ENCODE measurements around the gene PRL. TPM values are rescaled to one million over a fixed set of nuclear protein-coding genes. Genes with fewer than 3 reads are reported as not detected.

PRL gene
- total and polyA plus RNA-seq, 2 of the 8 experiments (the other 6 are each of a cell fraction or from before 2014, with no cell fraction given): not detected

DNA sequence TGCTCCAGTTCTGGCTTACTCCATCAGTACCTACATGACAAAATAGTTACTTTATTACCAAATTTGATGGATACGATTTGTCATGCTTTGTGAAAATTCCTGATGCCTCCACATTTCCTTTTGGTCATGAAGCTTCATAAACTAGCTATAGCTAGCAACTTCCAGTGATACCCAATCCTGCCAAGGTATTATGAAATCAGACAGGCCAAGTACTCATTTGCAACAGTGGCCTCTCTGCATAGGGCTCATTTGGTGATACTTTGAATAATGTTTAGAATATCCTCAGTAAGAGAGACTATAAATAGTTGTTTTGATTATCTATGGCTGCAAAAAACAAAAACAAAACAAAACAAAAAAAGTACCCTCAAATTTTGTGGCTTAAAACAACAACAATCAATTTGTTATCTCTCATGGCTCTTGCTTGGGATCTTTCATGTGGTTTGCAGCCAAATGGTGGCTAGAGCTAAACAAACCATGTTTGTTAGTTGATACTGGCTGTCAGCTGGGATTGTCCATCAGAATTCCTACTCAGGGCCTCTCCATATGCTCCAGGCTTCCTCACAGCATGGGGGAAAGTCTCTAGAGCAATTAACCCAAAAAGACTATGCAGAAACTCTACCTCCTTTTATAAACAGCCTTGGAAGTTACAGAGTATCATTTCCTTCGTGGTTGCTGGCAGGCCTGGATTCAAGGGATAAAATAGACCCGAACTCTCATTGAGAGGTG is 10.1 kb upstream of the PRL start (continued):
- no peak for TF ChIP-seq MAX (IDR thresholded peaks at IDR 0.05)
- TF ChIP-seq CBX5 (IDR thresholded peaks at IDR 0.05; ENCODE audit: low read depth, low read length): no peak
- no peak for TF ChIP-seq POLR2AphosphoS5 (IDR thresholded peaks at IDR 0.05; ENCODE audit: low read depth, low read length)
- no peak for TF ChIP-seq CEBPB (IDR thresholded peaks at IDR 0.05; ENCODE audit: low read depth, low read length)
- TF ChIP-seq TCF12 (IDR thresholded peaks at IDR 0.05; ENCODE audit: low read depth, low read length): no peak
- TF ChIP-seq EP300 (IDR thresholded peaks at IDR 0.05; ENCODE audit: borderline replicate concordance in 1 of 2, low read depth in 2 of 2, low read length in 2 of 2): no peak
- no peak for TF ChIP-seq SIRT6 (IDR thresholded peaks at IDR 0.05; ENCODE audit: low read length)
